ENCODE measurements around the gene DGCR6L.
"Not testable (repeated sequence)": the region's sequence is repeated elsewhere in the genome, so short reads cannot be mapped to it uniquely, and the experiment has no call there.

The DGCR6L gene

DNA sequence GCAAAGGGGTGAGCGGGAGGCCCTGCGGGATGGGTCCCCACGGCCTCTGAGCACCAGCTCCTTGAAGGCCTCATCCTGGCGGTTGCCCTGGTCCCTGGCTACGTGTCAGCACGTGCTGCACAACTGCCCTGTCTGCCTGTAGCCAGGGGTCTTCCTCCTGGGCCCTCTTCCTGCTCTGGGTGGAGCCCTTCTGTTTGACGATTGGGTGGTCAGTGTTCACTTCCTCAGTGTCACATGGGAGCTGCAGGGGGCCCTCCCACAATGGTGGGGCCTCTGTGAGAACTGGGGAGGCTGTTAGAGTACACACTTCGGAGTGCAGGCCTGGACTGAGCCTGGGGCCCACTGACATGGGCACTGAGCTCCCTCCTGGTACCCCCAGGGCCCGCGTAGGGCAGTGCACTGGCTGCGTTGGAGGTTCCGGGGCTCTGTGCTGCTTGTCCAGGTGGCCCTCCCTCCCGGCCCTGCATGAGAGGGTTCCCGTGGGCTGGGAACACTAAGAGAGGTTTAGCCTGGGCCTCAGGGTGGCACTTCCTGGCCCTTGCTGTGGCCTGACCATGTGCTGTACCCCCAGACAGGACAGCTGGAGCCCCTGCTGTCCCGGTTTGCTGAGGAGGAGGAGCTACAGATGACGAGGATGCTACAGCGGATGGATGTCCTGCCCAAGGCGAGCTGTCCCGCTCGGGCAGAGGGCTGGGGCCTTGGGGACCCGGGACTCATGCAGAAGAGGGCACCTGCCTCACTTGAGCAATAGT, 13.8 kb downstream of the DGCR6L start:
- H3K9me3 ChIP-seq (ENCODE audit: control insufficient read depth in 2 of 2, low read length in 2 of 2), result no peaks in the 10 kb centered on the region
- H3K4me1 ChIP-seq (ENCODE audit: control insufficient read depth, insufficient read depth, low read length), result no peaks in the 10 kb centered on the region
- H3K27me3 ChIP-seq (ENCODE audit: control insufficient read depth in 1 of 2, insufficient read depth in 2 of 2, low read length in 2 of 2), result peaks cover 2 to 12% of the 10 kb centered on the region in 2 donors
- H3K4me3 ChIP-seq (ENCODE audit: low read length in 2 of 2), result no peak overlapping the region
- no peaks in the 10 kb centered on the region for H3K36me3 ChIP-seq (ENCODE audit: control insufficient read depth in 2 of 2, insufficient read depth in 2 of 2, low read length in 2 of 2)
- H3K27ac ChIP-seq (ENCODE audit: low read length), result no peak overlapping the region
- no peak overlapping the region for H3K9ac ChIP-seq (ENCODE audit: low read length in 2 of 2)

DNA sequence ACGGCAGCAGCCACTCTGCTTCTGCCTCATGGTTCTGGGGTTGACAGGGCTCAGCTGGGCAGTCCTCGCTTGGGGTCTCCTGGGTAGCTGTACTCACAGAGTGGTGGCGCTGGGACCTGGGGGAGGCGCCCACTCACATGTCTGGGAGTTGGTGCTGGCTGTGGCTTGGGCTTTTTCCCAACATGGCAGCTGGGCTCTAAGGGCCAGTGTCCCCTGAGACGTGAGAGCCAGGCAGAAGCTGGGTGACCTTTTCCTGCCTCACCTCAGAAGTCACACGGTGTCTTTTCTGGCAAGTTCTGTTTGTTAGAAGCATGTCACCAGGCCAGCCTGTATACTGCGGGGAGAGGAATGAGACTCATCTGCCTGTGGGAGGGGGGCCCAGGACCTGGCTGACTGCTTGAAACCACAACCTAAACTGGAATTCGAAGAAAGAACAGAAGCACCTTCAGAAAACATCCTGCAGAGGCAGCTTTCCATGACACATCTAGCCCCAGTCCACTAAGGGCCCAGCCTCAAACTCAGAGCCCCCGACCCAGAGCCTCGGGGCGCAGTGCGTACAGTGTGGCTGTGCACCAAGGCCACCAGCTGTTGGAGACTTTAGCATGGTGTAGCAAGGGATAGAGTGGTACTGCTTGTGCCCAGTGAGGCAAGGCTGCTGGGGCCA, 14.5 kb downstream of the DGCR6L start:
- H3K9ac ChIP-seq (ENCODE audit: low read length in 2 of 2); H3K4me1 ChIP-seq (ENCODE audit: control insufficient read depth, insufficient read depth, low read length); H3K9me3 ChIP-seq (ENCODE audit: control insufficient read depth in 2 of 2, low read length in 2 of 2); H3K36me3 ChIP-seq (ENCODE audit: control insufficient read depth in 2 of 2, insufficient read depth in 2 of 2, low read length in 2 of 2); H3K27ac ChIP-seq (ENCODE audit: low read length); H3K4me3 ChIP-seq (ENCODE audit: low read length in 2 of 2): not testable (repeated sequence)
- peaks cover 2 to 12% of the 10 kb centered on the region in 2 donors for H3K27me3 ChIP-seq (ENCODE audit: control insufficient read depth in 1 of 2, insufficient read depth in 2 of 2, low read length in 2 of 2)

DNA sequence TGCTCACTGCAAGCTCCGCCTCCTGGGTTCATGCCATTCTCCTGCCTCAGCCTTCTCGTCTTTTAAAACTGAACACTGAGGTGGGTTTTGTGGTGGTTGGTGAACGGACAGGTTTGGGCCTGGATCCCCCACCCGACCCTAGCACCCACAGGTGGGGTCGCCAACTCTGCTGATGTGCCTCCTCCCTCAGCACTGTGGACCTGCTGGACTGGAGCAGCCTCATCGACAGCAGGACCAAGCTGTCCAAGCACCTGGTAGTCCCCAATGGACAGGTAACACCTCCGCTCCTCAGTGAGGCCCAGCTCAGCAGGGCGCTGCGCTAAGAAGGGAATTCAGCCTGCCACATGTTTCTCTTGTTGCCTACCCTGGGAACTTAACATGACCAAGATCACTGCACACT, 15.2 kb downstream of the DGCR6L start:
- H3K27me3 ChIP-seq (ENCODE audit: control insufficient read depth in 1 of 2, insufficient read depth in 2 of 2, low read length in 2 of 2), result peaks cover 2 to 12% of the 10 kb centered on the region in 2 donors
- no peaks in the 10 kb centered on the region for H3K36me3 ChIP-seq (ENCODE audit: control insufficient read depth in 2 of 2, insufficient read depth in 2 of 2, low read length in 2 of 2)
- no peaks in the 10 kb centered on the region for H3K9me3 ChIP-seq (ENCODE audit: control insufficient read depth in 2 of 2, low read length in 2 of 2)
- no peak overlapping the region for H3K9ac ChIP-seq (ENCODE audit: low read length in 2 of 2)
- H3K27ac ChIP-seq (ENCODE audit: low read length), result no peak overlapping the region
- no peaks in the 10 kb centered on the region for H3K4me1 ChIP-seq (ENCODE audit: control insufficient read depth, insufficient read depth, low read length)
- H3K4me3 ChIP-seq (ENCODE audit: low read length in 2 of 2), result no peak overlapping the region

DNA sequence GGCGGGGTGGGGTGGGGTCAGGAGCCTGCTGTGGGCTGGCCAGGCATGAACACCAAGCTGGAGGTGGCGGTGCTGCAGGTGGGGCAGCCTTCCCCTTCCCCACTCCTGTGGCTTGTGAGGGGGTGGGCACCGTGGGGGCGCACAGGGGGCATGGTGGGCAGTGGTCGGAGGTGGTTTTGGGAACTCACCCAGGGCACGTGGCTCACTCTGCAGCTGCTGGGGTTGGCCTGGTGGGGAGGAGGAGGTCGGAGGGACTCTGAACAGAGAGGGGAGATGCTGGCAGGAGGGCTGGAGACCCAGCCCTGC, 16.7 kb downstream of the DGCR6L start:
- not testable (repeated sequence) for H3K4me3 ChIP-seq (ENCODE audit: low read length in 2 of 2); H3K9ac ChIP-seq (ENCODE audit: low read length in 2 of 2); H3K9me3 ChIP-seq (ENCODE audit: control insufficient read depth in 2 of 2, low read length in 2 of 2); H3K36me3 ChIP-seq (ENCODE audit: control insufficient read depth in 2 of 2, insufficient read depth in 2 of 2, low read length in 2 of 2); H3K27ac ChIP-seq (ENCODE audit: low read length); H3K4me1 ChIP-seq (ENCODE audit: control insufficient read depth, insufficient read depth, low read length)
- H3K27me3 ChIP-seq (ENCODE audit: control insufficient read depth in 1 of 2, insufficient read depth in 2 of 2, low read length in 2 of 2), result peaks cover 2 to 12% of the 10 kb centered on the region in 2 donors

DNA sequence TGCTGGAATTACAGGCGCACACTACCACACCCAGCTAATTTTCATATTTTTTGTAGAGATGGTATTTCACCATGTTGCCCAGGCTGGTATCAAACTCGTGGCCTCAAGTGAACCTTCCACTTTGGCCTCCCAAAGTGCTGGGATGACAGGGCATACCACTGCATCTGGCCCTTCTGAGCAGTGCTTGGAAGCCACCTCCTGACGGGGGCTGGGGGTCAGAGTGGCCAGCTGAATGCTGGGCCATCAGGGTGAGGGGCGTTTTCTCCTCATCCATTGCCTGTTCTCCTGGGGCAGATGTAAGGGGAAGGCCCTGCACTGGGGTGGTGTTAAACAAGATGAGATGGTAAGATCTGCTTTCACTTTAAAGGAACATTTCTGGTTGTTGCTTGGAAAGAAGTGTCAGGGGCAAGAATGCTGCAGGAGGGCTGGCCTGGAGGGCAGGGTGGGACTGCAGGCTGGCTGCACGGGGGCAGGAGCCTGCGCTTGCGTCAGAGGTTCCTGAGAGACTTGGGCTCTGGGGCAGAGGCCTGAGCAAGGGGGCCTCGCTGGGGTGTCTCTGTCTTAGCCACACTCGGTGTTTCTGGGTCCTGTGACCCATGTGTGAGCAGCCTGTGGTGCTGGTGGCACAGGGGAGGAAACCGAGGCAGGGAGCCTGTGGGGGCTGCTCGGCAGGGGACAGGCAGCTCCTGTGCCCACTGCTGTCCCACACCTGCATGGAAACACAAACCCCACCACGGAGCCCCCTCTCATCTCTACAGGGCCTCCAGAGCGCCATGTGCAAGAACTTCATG, 17.2 kb downstream of the DGCR6L start:
- peaks cover 5% of the 10 kb centered on the region for H3K4me1 ChIP-seq (ENCODE audit: control insufficient read depth, insufficient read depth, low read length)
- H3K9ac ChIP-seq (ENCODE audit: low read length in 2 of 2), result no peak overlapping the region
- H3K36me3 ChIP-seq (ENCODE audit: control insufficient read depth in 2 of 2, insufficient read depth in 2 of 2, low read length in 2 of 2), result no peaks in the 10 kb centered on the region
- H3K27ac ChIP-seq (ENCODE audit: low read length), result no peak overlapping the region
- H3K9me3 ChIP-seq (ENCODE audit: control insufficient read depth in 2 of 2, low read length in 2 of 2), result no peaks in the 10 kb centered on the region
- peaks cover 2 to 12% of the 10 kb centered on the region in 2 donors for H3K27me3 ChIP-seq (ENCODE audit: control insufficient read depth in 1 of 2, insufficient read depth in 2 of 2, low read length in 2 of 2)
- no peak overlapping the region for H3K4me3 ChIP-seq (ENCODE audit: low read length in 2 of 2)

DNA sequence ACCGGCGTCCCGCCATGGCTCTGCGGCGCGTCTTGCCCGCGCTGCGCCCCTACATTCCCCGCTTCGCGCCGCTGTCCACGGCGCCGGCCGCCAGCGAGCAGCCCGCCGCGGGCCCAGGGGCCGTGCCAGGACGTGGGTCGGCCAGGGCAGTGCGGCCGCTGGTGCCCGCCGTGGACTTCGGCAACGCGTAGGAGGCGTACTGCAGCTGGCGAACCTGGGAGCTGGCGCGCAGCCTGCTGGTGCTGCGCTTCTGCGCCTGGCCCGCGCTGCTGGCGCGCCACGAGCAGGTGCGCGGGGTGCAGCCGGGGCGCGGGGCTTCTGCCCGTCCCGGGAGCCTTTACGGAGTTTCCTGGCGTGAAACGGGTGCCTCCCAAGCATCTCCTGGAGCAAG, 20.1 kb downstream of the DGCR6L start:
- Histone ChIP-seq H3K36me3 (ENCODE audit: control insufficient read depth in 2 of 2, insufficient read depth in 2 of 2, low read length in 2 of 2) (no peaks in the 10 kb centered on the region), H3K4me1 (ENCODE audit: control insufficient read depth, insufficient read depth, low read length) (peaks cover 5% of the 10 kb centered on the region), H3K4me3 (ENCODE audit: low read length in 2 of 2) (peak overlapping the region; percentile 43 to 67), H3K27me3 (ENCODE audit: control insufficient read depth in 1 of 2, insufficient read depth in 2 of 2, low read length in 2 of 2) (peaks cover 2 to 10% of the 10 kb centered on the region in 2 donors), H3K9ac (ENCODE audit: low read length in 2 of 2) (no peak overlapping the region), H3K27ac (ENCODE audit: low read length) (no peak overlapping the region), H3K9me3 (ENCODE audit: control insufficient read depth in 2 of 2, low read length in 2 of 2) (no peaks in the 10 kb centered on the region)

DNA sequence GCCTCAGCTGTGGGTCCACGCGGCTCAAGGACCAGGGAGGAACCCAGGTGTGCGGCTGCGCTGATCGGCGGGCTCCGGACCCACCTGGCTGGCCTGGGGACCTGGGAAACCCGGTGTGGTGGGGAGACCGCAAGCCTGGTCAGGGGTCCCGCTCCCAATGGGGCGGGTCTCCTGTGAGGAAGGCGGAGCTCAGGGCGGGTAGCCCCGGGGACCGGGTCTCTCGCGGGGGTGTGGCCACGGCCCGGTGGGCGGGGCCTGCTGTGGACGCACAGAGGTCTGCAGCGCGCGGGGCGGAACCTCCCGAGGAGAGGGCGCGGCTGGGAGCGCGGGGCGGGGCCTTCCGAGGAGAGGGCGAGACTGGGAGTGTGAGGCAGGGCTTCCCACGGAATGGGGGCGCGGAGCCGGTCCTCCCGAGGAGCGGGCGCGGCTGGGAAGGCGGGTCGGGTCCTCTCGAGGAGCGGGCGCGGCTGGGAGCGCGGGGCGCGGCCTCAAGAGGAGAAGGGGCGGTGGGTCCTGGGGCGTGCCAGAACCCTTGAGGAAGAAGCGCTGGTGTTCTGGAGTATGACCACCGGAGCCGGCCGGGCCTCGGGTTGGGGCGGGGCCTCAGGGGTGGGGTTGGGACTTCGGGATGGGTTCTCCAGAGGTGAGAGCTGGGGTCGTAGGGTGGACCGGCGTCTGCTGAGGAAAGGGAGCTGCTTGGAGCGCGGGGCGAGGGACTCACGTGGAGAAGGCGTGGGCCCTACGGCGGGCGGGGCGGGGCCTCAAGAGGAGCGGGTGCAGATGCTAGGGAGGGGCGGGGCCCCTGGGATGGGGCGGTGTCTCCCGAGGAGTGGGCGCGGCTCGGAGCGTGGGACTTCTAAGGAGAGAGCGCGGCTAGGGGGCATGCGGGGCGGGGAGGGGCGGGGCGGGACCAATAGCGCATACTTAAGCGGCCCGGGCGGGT, 20.8 kb downstream of the DGCR6L start:
- Histone ChIP-seq H3K27me3 (ENCODE audit: control insufficient read depth in 1 of 2, insufficient read depth in 2 of 2, low read length in 2 of 2) (peaks cover 2 to 8% of the 10 kb centered on the region in 2 donors), H3K36me3 (ENCODE audit: control insufficient read depth in 2 of 2, insufficient read depth in 2 of 2, low read length in 2 of 2) (no peaks in the 10 kb centered on the region)

DNA sequence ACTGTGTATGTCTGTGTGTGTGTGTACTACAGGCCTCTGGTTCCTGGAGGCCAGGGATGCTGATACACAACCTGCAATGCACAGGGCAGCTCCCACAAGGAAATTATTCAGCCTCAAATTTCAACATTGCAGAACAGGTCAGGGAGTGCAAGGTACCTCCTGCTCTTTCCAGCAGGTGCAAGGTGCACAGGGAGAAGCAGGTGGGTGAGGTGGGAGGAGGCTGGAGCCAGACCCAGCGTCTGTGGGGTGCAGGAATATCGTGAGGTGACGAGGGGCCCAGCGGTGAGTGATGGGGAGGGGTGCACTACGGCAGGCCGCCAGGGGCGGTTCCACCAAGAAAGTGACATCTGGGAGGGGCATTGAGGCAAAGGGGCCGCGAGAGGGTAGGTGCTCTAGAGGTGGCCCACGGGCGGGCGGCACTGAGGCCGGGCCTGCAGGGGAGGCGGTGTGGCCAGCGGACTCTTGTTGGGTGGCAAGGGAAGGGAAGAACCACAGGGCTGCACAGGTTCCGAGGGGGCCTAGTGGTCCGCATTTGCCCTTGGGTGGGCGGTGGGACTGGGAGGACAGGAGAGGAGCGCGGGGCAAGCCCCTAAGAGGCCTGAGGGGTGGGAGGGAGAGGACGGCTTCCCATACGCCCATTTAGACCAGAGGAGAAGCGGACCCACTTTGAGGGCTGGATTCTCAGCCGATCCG, 21.6 kb downstream of the DGCR6L start:
- Histone ChIP-seq H3K4me1 (ENCODE audit: control insufficient read depth, insufficient read depth, low read length) (peaks cover 5% of the 10 kb centered on the region), H3K27ac (ENCODE audit: low read length) (no peak overlapping the region), H3K36me3 (ENCODE audit: control insufficient read depth in 2 of 2, insufficient read depth in 2 of 2, low read length in 2 of 2) (no peaks in the 10 kb centered on the region), H3K27me3 (ENCODE audit: control insufficient read depth in 1 of 2, insufficient read depth in 2 of 2, low read length in 2 of 2) (peaks cover 2 to 8% of the 10 kb centered on the region in 2 donors), H3K4me3 (ENCODE audit: low read length in 2 of 2) (peak overlapping the region in 1 of 2 donors; percentile 67), H3K9ac (ENCODE audit: low read length in 2 of 2) (no peak overlapping the region), H3K9me3 (ENCODE audit: control insufficient read depth in 2 of 2, low read length in 2 of 2) (no peaks in the 10 kb centered on the region)

More for the DNA sequence above, 20.8 kb downstream of the DGCR6L start:
- Histone ChIP-seq H3K4me3 (ENCODE audit: low read length in 2 of 2) (peak overlapping the region; percentile 43 to 67), H3K9ac (ENCODE audit: low read length in 2 of 2) (no peak overlapping the region), H3K9me3 (ENCODE audit: control insufficient read depth in 2 of 2, low read length in 2 of 2) (no peaks in the 10 kb centered on the region), H3K27ac (ENCODE audit: low read length) (no peak overlapping the region), H3K4me1 (ENCODE audit: control insufficient read depth, insufficient read depth, low read length) (peaks cover 5% of the 10 kb centered on the region)

DNA sequence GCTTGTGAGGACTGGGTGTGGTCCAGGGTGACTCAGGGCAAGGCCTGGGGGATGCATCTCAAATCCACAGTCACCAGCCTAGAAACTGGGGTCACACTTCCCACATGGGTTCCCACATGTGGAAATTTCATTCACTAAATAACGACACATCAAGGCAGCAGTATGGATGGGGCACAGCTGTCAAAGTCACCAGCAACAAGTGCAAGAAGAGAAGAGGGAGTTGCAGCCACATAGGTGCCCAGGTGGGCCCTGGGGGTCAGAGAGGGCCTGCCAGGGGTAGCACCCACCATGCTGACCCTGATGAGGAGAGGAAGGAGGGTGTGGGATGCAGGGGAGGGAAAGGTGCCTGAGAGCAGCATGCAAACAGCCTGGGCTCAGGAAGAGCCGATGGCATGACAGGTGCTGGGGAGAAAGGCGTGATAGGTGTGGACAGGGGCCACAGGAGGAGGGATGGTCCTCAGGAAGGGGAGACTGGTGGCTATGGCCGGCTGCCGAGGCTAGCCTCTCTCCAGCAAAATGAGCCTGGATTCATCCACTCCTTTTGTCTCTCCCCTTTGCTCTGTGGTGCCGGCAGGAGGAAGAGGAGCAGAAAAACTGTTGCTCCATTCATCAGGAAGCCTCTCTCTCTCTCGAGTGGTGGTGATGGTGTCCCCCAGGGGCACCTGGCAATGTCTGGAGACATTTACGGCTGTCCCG, 22.3 kb downstream of the DGCR6L start:
- Histone ChIP-seq H3K27me3 (ENCODE audit: control insufficient read depth in 1 of 2, insufficient read depth in 2 of 2, low read length in 2 of 2) (peaks cover 2 to 4% of the 10 kb centered on the region in 2 donors), H3K9ac (ENCODE audit: low read length in 2 of 2) (no peak overlapping the region), H3K4me3 (ENCODE audit: low read length in 2 of 2) (no peak overlapping the region), H3K4me1 (ENCODE audit: control insufficient read depth, insufficient read depth, low read length) (peaks cover 5% of the 10 kb centered on the region), H3K27ac (ENCODE audit: low read length) (no peak overlapping the region), H3K36me3 (ENCODE audit: control insufficient read depth in 2 of 2, insufficient read depth in 2 of 2, low read length in 2 of 2) (no peaks in the 10 kb centered on the region), H3K9me3 (ENCODE audit: control insufficient read depth in 2 of 2, low read length in 2 of 2) (no peaks in the 10 kb centered on the region)
